GM19397 (cell line): ENCODE measurements around the gene CSF3.

ENCODE experiments used
- ATAC-seq: cut with Tn5 transposase; IDR thresholded peaks from one replicate; pipeline ENCODE4 v1.9.1; 2021; ENCODE audit warnings: mild to moderate bottlenecking, moderate library complexity; ENCODE audit not compliant: unreplicated experiment

Gene CSF3

GRCh38 chr17:40022961-40023541 lies 7.8 kb downstream of the CSF3 start:
- no peak for ATAC-seq

GRCh38 chr17:40023590-40024292 lies 8.5 kb downstream of the CSF3 start:
- ATAC-seq = no peak

- ATAC-seq = no peak
Measured at GRCh38 chr17:40024901-40025300, 9.7 kb downstream of the CSF3 start.

DNA sequence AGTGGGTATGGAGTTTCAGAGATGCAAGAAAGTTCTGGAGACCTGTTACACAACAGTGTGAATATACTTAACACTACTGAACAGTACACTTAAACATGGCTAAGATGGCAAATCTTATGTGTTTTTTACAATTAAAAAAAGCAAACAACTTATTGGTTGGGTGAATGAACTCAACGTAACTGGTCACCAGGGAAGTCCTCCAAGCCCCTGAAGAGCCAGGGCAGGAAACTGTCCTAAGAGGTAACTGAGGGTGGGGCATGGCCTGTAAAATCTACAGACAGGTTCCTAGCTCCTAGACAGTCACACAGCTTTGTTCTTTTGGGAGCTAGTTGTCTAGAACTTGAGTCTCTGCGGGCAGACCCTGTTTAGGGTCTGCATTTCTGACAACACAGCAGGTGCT lies 10.3 kb downstream of the CSF3 start:
- no peak for ATAC-seq

DNA sequence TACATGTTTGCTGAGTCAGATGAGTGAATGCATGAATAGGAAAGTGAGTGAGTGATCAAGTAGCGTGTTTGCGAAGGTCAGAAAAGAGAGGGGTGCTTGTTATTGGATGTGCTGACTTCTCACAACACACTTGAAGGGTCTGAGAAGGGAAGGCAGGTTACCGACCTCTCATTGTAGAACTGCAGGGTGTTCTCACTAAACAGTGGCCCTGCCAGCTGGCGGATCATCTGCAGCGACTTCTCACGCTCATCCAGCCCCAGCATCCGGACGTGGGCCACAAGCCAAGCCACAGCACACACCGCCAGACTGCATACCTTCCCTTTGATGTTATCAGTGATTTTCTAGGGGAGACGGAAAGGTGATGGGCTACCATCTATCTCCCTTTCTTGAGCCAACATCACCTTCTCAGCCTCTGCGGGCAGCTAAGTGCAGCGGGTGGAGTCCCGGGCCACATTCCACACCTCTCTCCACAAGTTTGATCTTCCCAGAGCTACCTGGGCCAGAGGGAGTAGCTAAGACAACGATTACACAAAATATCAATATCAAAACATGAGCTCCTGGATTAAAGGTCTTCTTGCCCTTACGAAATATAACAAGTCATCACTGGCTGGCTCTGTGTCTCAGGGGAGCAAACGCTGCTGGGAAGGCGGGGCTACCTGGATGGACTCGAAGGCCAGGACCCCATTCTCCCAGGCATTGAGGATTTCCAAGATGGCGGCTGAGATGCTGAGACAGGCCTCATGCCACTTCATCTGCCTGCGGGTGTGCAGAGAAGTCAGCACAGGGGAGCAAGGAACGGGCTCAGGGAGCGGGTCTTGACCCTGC lies 11.0 kb downstream of the CSF3 start:
- no peak for ATAC-seq

DNA sequence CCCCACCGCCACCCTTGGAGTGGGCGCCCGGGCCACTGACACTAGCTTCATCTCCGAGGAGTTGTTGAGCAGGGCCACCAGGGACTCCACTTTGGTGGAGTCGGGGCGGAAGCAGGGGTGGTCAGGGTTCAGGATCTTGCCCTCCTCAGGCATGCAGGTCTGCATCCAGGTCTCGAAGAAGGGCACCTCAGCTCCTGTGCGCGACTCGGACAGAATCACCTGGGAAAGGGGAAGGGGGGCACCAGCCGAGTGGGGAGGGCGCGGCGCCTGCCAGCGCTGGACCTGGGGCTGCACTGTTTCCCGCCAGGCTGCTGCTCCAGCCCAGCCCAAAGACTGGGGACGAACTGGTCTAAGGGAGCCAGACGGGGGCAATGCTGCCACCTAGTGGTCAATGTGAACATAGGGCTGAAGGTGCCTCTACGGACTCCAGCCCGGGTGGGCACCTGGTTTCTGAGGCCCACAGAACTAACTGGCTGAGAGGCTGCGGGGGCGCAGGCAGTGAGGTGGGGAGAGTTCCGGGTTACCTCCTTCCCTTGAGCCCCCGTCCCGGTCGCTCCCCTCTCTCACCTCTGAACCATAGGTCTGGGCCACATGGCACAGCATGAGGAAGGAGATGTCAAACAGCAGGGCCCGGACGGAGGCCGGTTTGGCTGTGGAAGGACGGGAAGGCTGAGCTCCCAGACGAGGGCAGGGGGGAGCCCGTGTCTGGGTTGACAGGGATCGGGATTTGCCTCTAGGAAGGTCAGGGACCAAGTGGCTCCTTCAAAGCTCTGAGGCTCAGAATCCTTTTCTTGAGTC lies 11.8 kb downstream of the CSF3 start:
- no peak for ATAC-seq

DNA sequence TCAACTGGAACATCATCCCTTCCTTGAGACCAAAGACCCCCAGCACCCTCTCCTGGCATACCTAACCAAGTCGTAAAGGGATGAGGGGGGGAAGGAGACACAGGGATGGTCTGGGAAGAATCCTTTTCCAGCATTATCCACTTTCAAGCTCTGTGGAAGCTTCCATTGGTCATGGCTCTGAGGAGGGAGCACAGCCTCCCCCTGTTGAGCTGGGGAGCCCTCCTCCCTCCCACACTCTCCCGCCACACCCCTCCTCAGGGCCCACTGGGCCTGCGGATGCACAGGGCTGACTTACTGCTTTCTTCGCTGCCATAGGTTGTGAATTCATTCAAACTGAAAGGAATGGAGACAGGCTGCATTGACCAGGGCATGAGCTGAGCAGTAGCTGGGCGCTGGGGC lies 12.4 kb downstream of the CSF3 start:
- no peak for ATAC-seq

DNA sequence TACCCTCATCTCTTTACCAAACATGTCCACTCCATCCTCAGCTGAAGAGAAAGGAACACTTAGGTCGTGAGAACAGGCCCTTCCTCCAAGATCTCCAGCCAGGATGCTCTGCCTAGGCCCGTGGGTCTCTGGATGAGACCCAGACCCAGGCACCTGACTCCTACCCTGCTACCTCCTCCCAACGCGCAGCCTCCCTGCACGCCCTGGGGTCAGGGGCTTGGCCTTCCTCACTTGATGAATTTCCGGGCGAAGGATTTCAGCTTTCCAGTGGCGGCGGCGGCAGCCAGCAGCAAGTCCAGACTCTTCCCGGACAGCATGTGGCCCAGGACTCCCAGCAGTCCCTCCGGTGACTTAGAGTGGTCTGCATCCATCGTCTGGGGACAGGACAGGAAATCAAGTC lies 13.4 kb downstream of the CSF3 start:
- ATAC-seq = no peak

GRCh38 chr17:40031706-40032105 lies 16.5 kb downstream of the CSF3 start:
- ATAC-seq = no peak

GRCh38 chr17:40032322-40033320 lies 17.4 kb downstream of the CSF3 start:
- no peak for ATAC-seq

DNA sequence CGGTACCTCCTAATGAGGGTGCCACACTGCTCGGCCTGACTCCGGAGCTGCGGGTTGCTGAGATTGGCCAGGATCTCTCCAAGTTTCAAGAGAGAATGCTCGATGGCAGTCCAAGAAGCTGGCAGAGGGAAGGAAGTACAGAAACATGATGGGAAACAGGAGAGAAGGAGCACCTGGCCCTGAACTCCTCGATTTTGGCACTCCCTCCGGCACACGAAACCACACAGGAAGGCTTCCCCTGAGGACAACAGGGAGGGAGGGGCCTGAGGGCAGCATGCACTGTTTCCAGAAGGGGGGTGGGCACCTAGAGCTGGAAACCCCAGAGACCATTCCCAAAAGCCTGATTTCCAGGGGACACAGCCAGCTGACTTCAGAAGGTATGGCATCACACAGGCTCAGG lies 18.1 kb downstream of the CSF3 start:
- ATAC-seq = no peak

- ATAC-seq = no peak
Measured at GRCh38 chr17:40034426-40035161, 19.4 kb downstream of the CSF3 start.

DNA sequence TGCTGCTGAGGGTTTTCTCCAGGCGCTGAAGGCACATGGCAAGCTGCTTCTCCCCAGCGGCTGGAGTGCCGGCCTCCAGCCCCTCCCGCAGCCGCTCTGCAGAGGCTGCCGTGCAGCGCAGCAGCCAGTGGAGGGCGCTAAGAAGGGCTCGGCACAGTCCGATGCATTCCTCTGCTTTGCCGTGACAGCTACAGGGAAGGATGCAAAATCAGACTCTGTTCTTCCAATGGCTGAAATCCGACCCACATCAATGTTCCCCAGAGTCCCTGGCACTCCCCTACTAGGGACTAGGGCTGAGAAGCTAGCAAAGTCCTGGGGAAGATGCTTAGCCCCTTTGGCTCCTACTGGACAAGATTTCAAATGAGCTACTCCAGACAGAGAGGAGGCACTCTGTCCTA lies 19.9 kb downstream of the CSF3 start:
- ATAC-seq = no peak

DNA sequence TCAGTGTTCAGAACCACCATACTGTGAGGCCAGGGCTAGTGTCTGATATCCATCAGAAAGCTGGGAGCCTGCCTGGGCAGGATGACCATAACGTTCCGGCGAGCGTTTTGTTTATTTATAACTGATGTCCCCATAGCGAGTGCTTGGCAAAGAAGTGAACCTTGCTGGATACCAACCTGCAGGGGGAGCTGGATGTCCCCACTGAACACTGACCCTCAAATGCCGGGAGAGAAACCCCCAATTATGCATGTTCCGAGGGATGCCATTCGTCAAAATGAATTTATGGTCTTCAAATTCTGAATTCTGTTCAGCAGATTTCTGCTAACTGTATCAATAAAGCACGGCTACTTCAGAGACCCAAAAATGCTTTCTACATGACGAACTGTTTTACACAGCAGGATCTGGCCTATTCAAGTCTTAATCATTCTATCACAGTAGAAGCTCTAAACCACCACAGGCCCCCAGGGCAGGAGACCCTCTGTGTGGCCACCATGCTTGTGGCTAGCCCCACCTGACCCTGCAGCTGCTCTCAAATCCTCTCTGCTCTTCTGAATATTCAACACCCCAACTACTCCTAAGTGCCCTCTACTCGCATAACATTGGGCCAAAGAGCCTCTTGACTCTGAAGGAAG lies 23.8 kb downstream of the CSF3 start:
- no peak for ATAC-seq

GRCh38 chr17:40041196-40041595 lies 26.0 kb downstream of the CSF3 start:
- no peak for ATAC-seq

DNA sequence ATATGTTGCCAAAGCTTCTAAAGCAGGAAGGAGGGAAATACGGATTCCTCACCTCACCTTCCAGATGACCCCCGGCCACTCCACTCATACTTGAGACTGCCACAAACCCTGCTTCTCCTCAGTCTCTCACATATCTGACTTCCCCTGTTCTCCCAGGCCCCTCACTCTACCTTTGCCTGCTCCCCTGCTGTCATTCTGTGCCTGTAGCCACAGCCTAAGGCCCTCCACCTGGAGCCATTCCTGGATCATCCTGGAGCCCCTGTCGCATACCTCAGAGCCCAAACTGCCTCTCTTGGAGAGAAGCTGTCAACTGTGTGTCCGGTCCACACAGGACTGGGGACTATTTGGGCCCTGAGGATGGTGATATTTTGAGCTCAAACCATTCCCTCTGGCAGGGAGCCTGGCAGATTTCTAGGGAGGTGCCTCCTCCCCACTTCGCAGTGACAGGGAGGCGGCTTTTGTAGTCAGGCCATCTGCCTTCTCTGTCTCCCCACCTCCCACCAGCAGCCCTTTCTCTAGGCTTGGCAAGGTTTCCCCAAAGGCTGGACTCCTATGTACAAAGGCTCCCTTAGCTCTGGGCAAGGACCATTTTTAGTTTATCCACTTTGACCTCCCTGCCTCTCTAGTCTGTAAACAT lies 41.3 kb downstream of the CSF3 start:
- ATAC-seq = no peak

DNA sequence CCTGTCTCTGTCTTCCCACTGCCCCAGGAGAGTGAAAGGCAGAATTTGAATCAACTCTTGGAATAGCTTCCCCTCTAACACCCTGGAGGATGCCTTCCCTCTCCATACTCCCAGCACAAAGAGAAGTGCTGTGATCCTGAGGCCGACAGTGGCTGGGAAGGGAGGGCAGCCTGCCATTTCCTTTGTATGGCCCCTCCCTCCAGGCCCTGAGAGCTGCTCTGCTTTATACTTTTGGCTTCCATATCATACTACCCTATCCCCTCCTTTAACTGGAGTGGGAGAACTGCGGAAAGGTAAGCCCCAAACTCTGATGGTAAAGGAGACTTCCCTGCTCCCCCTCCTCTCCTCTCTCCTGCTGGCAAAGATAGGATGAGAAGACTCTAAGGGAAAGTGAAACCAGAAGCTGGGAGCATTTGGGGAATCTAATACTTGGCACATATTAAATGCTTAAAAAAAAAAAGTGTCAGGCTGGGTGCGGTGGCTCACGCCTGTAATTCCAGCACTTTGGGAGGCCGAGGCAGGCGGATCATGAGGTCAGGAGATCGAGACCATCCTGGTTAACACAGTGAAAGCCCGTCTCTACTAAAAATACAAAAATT lies 43.0 kb downstream of the CSF3 start:
- ATAC-seq = no peak

GRCh38 chr17:40058865-40059264 lies 43.6 kb downstream of the CSF3 start:
- no peak for ATAC-seq
